Nucleus accumbens (tissue), 56 donors: ENCODE measurements around the gene KRT9.

Source experiments
- DNase-seq, 56 donors: peaks; one replicate each; lab custom pipeline; 2025; lab: John Stamatoyannopoulos, UW

KRT9 gene

DNA sequence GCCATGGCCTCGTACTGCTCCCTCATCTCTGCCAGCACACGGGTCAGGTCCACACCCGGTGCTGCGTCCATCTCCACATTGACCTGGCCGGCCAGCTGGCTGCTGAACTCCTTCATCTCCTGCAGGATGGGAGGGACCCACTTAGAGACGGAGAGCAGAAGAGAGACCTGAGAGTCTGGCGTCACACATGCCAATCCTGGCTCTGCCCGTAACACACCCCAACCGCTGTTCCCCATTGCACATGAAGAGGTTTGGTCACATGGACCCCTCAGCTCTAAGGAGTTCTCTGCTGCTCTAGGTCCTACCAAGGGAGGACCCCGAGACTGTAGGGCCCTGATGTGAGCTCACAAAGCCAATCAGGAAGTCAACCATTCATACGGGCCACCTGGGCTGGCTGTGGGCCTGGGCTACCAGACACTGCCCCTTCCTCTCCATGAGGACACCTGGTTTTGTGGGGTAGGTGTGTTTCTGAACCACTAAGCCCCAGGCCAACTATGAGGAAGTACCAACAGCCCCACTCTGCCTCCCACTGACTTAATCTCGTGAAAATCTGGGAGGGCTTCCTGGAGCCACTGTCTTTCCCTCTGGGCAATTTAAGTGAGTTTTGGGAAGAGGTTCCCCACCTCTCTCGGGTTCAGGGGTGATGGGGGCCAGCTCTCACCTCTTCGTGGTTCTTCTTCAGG, 55.6 kb downstream of the KRT9 start:
- no peak for DNase-seq
